ENCODE measurements around the gene OR4E2.
"Not testable (repeated sequence)": the region's sequence is repeated elsewhere in the genome, so short reads cannot be mapped to it uniquely, and the experiment has no call there.

OR4E2 gene

DNA sequence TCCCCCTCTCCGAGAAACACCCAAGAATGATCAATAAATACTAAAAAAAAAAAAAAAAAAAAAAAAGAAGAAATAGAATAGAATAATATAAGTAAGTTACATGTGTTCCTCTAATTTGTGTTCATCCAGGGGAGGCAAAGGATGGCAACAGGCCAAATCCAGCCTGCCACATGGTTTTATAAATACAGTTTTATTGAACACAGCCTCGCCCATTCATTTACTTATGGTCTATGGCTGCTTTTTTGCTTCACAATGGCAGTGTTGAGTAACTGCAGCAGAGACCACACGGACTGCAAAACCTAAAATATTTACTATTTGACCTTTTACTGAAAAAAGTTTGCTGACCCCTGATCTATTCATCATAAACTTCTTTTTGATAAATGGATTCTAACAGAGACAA, 44.9 kb downstream of the OR4E2 start:
- DNase-seq = not testable (repeated sequence)

DNA sequence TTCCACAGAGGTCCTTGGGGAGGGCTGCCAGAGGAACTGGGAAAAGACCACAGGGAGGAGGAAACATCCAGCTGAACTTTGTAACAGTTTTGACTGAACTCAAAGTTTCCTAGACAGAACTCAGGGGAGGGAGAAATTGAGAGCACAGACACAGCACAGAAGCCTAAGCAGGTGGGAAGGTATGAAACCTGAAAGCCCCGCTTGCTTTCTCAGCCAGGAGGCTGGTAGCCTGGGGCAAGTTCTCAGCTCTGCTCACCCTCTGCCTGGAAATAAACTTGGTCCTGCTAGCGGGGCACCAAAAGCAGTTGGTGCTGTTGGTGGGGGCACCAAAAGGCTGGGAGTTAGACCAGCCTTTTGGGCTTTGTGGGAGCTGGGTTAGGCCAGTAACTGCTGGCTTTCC, 45.9 kb downstream of the OR4E2 start:
- no peak for DNase-seq

DNA sequence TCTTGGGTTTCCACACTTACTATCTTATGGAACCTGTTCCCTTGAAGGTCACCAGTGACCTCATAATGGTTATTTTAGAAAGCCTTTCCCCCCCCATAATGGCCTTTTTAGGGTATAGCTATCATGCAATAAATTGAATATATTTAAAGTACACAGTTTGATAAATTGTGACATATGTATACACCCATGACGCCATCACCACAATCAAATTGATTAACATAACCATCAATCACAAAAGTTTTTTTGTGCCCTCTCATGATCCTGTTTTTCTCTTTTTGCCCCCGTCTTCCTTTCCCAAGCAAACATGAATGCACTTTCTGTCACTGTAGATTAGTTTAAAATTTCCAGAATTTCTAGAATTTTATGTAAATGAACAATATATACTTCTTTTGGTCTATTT, 48.7 kb downstream of the OR4E2 start:
- DNase-seq = no peak

DNA sequence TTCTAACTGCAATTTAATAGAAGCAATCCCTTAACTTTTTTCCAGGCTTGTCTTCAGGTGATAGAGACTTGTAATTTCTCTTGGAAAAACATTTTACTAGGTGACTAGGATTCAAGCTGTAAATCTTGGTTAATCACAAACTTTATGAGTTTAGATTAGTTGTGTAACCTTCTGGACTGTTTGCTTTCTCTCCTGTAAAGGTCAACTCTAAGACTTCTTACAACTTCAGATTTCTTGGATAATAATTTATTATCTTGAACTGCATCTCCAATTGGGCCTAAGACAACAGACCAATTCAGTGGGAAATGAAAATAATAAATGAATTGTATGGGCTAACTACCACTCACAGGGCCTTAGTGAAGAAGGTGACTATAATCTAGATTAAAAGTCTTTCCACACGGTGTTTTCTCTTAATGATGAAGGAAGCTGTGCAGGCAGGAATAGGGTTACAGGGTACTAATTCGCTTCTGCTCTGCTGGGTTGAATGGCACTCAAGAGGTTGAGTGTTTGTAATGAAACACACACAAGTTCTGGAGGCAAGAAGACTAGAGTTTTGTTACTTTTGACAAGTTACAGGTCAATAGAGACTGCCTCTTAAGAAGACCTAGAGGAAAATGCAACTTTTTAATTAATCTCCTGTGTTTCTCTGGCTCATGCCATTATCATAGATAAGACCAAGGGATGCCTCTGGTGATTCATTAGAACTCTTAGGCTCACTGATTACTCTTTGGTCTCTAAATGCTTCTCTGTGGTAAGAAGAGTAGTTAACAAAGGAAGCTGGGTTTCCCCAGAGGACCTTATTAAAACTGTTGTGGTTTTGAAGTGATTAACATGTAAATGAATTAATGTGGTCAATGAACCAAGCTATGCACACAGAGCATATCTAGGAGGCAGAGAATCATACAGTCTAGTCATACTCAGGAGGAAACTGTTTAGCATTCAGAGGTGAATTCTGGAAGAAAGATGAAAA, 50.0 kb downstream of the OR4E2 start:
- no peak for DNase-seq

DNA sequence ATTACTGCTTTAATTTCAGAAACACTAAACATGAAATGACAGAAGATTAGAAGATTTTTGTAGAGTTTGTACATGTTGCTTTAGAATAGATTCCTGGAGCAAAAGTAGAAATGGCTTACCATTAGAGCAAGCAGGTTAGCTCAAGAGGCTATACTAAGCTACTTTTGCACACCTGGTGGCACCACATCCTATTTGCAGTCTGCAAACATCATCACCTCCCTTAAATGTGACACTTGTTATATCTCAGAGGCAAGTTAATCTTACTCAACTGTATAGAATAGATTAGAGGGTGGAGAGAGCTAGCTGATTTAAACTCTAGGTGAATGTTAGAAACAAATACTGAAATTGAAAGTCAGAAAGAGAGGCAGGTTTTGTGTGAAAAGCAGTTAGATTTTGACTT, 50.7 kb downstream of the OR4E2 start:
- no peak for DNase-seq

DNA sequence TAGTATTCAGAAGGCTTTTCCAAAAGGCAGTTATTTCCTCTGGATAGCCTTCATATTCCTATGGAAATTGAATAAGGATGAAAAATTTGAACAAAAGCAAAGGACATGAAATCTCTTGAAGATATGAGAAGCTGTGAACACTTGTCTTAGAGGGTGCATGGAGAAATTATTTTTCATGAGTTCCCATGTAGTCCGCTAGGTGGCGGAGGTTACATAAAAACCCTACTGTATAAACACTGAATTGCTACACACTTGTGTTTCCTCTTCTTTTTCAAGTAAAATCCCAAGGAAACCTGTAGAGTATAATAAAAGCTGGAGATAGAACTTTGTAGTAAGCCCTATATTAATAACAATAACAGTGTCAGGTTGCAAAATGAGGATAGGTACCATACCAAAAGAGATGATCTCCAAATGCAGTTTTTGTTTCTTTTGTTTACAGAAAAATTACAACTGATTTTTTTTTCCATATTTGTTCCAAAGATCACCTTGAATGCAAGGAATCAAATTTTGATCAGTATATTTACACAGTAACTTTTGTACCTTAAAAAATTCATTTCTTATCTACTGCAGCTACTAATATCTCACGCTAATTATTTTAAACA, 57.8 kb downstream of the OR4E2 start:
- DNase-seq = no peak

DNA sequence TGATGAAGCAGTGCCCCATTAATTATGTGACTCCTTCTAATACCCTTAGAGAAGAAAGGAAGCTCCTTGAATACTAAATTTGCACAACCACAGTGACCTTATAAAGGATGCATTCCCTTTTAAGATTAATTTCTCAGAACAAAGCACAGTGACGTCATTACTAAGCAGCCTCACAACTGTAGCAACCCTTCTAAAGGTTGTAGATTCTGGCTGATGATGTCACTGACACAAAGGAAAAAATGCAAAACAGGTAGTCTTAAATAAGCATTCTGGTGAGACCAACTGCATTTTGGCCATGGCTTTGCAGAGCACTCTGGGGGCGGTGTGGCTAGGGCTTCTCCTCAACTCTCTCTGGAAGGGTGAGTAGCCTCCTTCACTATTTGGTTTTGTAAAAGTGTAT, 58.4 kb downstream of the OR4E2 start:
- DNase-seq = no peak

DNA sequence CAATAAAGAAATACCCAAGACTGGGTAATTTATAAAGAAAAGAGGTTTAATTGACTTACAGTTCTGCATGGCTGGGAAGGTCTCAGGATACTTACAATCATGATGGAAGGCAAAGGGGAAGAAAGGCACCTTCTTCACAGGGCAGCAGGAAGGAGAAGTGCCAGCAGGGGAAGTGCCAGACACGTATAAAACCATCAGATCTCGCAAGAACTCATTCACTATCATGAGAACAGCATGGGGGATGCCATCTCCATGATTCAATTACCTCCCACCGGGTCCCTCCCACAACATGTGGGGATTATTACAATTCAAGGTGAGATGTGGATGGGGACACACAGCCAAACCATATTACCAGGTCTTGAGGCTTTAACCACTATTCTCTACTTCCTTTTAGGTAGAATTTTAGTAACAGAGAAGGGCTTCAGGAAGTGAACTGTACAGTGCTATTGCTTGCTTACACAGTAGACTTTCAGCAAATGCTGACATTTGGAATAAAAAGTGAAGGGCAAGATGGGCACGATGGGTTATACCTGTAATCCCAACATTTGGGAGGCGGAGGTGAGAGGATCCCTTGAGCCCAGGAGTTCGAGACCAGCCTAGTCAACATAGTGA, 60.8 kb downstream of the OR4E2 start:
- DNase-seq = no peak
